ENCODE measurements around the gene PNPT1. TPM values are rescaled to one million over a fixed set of nuclear protein-coding genes. Genes with fewer than 3 reads are reported as not detected.

Gene PNPT1
- total RNA-seq, 1 experiment from 2014 or later = 31.7 TPM

DNA sequence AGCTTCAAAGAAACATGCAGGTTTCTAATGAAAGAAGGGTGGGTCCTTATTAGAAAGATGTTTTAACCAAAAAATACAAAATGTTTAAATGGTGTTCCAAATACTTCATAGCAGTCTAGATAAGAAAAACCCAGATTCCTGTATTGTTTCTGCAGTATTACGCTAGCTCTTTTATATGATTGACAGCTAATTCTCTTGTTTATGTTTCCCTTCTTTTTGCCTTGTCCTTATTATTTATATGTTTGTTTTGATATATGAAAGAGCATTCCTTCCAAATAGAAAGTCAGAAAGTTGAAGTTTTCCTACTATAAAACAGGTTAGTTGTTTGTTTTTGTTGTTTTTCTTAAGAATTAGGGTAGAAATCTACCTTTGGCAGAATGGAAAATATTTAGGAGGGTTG is 41.1 kb upstream of the PNPT1 start (continued):
- TF ChIP-seq, protein P1, sequence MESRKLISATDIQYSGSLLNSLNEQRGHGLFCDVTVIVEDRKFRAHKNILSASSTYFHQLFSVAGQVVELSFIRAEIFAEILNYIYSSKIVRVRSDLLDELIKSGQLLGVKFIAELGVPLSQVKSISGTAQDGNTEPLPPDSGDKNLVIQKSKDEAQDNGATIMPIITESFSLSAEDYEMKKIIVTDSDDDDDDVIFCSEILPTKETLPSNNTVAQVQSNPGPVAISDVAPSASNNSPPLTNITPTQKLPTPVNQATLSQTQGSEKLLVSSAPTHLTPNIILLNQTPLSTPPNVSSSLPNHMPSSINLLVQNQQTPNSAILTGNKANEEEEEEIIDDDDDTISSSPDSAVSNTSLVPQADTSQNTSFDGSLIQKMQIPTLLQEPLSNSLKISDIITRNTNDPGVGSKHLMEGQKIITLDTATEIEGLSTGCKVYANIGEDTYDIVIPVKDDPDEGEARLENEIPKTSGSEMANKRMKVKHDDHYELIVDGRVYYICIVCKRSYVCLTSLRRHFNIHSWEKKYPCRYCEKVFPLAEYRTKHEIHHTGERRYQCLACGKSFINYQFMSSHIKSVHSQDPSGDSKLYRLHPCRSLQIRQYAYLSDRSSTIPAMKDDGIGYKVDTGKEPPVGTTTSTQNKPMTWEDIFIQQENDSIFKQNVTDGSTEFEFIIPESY (IDR thresholded peaks at IDR 0.05; ENCODE audit: extremely low read depth, insufficient replicate concordance, low read length) = no peak
- TF ChIP-seq, protein P2, sequence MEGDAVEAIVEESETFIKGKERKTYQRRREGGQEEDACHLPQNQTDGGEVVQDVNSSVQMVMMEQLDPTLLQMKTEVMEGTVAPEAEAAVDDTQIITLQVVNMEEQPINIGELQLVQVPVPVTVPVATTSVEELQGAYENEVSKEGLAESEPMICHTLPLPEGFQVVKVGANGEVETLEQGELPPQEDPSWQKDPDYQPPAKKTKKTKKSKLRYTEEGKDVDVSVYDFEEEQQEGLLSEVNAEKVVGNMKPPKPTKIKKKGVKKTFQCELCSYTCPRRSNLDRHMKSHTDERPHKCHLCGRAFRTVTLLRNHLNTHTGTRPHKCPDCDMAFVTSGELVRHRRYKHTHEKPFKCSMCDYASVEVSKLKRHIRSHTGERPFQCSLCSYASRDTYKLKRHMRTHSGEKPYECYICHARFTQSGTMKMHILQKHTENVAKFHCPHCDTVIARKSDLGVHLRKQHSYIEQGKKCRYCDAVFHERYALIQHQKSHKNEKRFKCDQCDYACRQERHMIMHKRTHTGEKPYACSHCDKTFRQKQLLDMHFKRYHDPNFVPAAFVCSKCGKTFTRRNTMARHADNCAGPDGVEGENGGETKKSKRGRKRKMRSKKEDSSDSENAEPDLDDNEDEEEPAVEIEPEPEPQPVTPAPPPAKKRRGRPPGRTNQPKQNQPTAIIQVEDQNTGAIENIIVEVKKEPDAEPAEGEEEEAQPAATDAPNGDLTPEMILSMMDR (IDR thresholded peaks at IDR 0.05 in 2 of 3, conservative IDR thresholded peaks at IDR 0.05 in 1 of 3; ENCODE audit: borderline replicate concordance in 1 of 3, insufficient read depth in 1 of 3, low read depth in 2 of 3, low read length in 2 of 3) = no peak
- TF ChIP-seq ZNF274 (IDR thresholded peaks at IDR 0.05; ENCODE audit: low read depth, low read length) (no peak), SP1 (IDR thresholded peaks at IDR 0.05; ENCODE audit: low read depth) (no peak), EZH2 (IDR thresholded peaks at IDR 0.05) (no peak), RAD21 (IDR thresholded peaks at IDR 0.05; ENCODE audit: low read depth) (no peak)

DNA sequence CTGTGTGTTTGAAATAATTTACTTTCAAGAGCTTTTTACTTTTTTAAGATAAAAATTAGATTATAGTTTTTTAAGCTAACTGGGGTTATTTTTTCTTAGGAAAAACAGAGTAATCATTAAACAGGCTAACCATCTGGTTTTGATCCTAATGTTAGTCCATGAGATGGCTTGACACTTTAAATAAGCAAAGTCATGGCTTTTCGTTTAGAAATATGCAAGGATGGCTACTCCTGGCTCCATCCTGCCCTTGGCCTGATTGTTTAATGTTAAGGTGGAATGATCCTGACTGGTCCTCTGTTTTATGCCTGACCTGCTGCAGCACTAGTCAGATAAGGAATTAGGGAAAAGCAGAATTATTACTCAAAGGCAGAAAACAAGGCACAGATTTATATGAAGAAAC is 39.7 kb upstream of the PNPT1 start:
- Histone ChIP-seq H3K4me3 (replicated peaks in 1 of 2; ENCODE audit: low read depth in 1 of 2, low read length in 2 of 2) (no peak overlapping the region), H4K20me1 (ENCODE audit: insufficient read depth) (no peaks in the 10 kb centered on the region), H3K4me2 (ENCODE audit: low read length) (no peak overlapping the region), H3K79me2 (ENCODE audit: insufficient read depth, low read length) (no peaks in the 10 kb centered on the region), H3K27ac (ENCODE audit: low read depth, low read length) (no peak overlapping the region), H3K4me1 (ENCODE audit: control insufficient read depth in 1 of 2, insufficient read depth in 2 of 2, low read length in 2 of 2) (no peaks in the 10 kb centered on the region), H3K9ac (ENCODE audit: low read length) (no peak overlapping the region), H3K9me3 (ENCODE audit: control insufficient read depth in 1 of 2, insufficient read depth in 1 of 2, low read depth in 1 of 2, low read length in 2 of 2) (no peaks in the 10 kb centered on the region), H3K9me2 (ENCODE audit: insufficient read depth) (no peaks in the 10 kb centered on the region), H3K36me3 (ENCODE audit: control insufficient read depth in 1 of 2, insufficient read depth in 2 of 2, low read length in 2 of 2) (no peaks in the 10 kb centered on the region), H3K27me3 (ENCODE audit: insufficient read depth, low read length) (no peaks in the 10 kb centered on the region), H2AFZ (ENCODE audit: low read depth, low read length, poor library complexity, severe bottlenecking) (no peak overlapping the region)
- no peak for ATAC-seq
- ChIA-PET POLR2A (no interaction called here), RAD21 (ENCODE audit: low non-redundant PET in 1 of 2, low total read pairs in 2 of 2, uncharacterized antibody in 2 of 2, unreplicated experiment in 2 of 2) (no interaction called here), CTCF (no interaction called here)
- DNase-seq (ENCODE audit: low read depth, low spot score) = no peak
- no TSS peak for BruUV-seq (replicated peaks)
- intact Hi-C loops (cut with micrococcal nuclease) = no loop called here
- TF ChIP-seq CBX3 (IDR thresholded peaks at IDR 0.05; ENCODE audit: low read depth) (no peak), EZH2phosphoT487 (IDR thresholded peaks at IDR 0.05; ENCODE audit: borderline replicate concordance) (no peak), RAD21 (IDR thresholded peaks at IDR 0.05; ENCODE audit: low read depth) (no peak), SP1 (IDR thresholded peaks at IDR 0.05; ENCODE audit: low read depth) (no peak), SRF (IDR thresholded peaks at IDR 0.05; ENCODE audit: low read depth) (no peak), ZNF274 (IDR thresholded peaks at IDR 0.05; ENCODE audit: low read depth, low read length) (no peak), FOSL1 (IDR thresholded peaks at IDR 0.05; ENCODE audit: low read depth) (no peak), ELF1 (IDR thresholded peaks at IDR 0.05; ENCODE audit: borderline replicate concordance, low read depth) (no peak)
- TF ChIP-seq, protein P2 (IDR thresholded peaks at IDR 0.05 in 2 of 3, conservative IDR thresholded peaks at IDR 0.05 in 1 of 3; ENCODE audit: borderline replicate concordance in 1 of 3, insufficient read depth in 1 of 3, low read depth in 2 of 3, low read length in 2 of 3) = no peak
- TF ChIP-seq, protein P3, sequence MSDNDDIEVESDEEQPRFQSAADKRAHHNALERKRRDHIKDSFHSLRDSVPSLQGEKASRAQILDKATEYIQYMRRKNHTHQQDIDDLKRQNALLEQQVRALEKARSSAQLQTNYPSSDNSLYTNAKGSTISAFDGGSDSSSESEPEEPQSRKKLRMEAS (IDR thresholded peaks at IDR 0.05) = no peak
- TF ChIP-seq, protein P4, sequence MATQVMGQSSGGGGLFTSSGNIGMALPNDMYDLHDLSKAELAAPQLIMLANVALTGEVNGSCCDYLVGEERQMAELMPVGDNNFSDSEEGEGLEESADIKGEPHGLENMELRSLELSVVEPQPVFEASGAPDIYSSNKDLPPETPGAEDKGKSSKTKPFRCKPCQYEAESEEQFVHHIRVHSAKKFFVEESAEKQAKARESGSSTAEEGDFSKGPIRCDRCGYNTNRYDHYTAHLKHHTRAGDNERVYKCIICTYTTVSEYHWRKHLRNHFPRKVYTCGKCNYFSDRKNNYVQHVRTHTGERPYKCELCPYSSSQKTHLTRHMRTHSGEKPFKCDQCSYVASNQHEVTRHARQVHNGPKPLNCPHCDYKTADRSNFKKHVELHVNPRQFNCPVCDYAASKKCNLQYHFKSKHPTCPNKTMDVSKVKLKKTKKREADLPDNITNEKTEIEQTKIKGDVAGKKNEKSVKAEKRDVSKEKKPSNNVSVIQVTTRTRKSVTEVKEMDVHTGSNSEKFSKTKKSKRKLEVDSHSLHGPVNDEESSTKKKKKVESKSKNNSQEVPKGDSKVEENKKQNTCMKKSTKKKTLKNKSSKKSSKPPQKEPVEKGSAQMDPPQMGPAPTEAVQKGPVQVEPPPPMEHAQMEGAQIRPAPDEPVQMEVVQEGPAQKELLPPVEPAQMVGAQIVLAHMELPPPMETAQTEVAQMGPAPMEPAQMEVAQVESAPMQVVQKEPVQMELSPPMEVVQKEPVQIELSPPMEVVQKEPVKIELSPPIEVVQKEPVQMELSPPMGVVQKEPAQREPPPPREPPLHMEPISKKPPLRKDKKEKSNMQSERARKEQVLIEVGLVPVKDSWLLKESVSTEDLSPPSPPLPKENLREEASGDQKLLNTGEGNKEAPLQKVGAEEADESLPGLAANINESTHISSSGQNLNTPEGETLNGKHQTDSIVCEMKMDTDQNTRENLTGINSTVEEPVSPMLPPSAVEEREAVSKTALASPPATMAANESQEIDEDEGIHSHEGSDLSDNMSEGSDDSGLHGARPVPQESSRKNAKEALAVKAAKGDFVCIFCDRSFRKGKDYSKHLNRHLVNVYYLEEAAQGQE (IDR thresholded peaks at IDR 0.05; ENCODE audit: low read depth) = no peak
